Activated naive CD8-positive, alpha-beta T cell treated with anti-CD3 and anti-CD28 coated beads for 36 hours (primary cell): Measurements from ENCODE around the gene ATG13. TPM values are rescaled to one million over a fixed set of nuclear protein-coding genes. Genes with fewer than 3 reads are reported as not detected.

ENCODE experiments used
- DNase-seq: peaks from one replicate; pipeline ENCODE4 v3.0.0; 2021
- H3K27ac Mint-ChIP-seq: one replicate; pipeline ENCODE4 v1.8.0; 2022; ENCODE audit warnings: mild to moderate bottlenecking, moderate library complexity, mixed read lengths
- H3K27me3 Mint-ChIP-seq: one replicate; pipeline ENCODE4 v1.8.0; 2022; ENCODE audit warnings: mild to moderate bottlenecking, mixed read lengths
- H3K36me3 Mint-ChIP-seq: one replicate; pipeline ENCODE4 v1.8.0; 2021; ENCODE audit warnings: mild to moderate bottlenecking, mixed read lengths
- H3K4me1 Mint-ChIP-seq: one replicate; pipeline ENCODE4 v1.8.0; 2021; ENCODE audit warnings: mixed read lengths
- H3K4me3 Mint-ChIP-seq: one replicate; pipeline ENCODE4 v1.8.0; 2022; ENCODE audit warnings: mild to moderate bottlenecking, moderate library complexity, mixed read lengths
- H3K9me3 Mint-ChIP-seq: one replicate; pipeline ENCODE4 v1.8.0; 2022; ENCODE audit warnings: mixed read lengths
- total RNA-seq, 2 experiments: library from RNA; stranded (reverse); gene quantifications; one replicate each; pipeline ENCODE4 v1.2.3, GENCODE V29; 2021

ATG13 gene
- total RNA-seq, 2 experiments from 2014 or later, result 49.2 to 51.4 TPM

DNA sequence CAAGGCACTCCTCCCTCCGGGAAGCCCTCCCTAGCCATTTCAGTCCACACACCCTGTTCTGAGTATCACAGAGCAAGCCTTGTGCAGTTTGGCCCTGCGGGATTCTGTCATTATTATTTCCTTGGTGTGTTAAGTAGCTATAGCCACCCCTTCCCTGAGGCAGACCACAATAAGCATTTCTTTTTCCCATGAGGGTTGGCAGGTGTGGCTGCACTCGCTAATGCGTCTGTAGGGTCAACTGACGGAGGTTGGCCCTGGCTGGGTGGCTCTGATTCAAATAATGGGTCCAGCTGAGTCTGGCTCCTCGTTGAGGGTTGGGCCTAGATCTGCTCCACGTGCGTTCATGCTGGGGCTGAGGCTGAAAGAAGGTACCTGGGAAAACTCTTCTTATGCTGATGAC, 106.7 kb downstream of the ATG13 start:
- DNase-seq, result no peak
- Mint-ChIP-seq H3K9me3 (no peaks in the 10 kb centered on the region), H3K27me3 (no peaks in the 10 kb centered on the region), H3K36me3 (no peaks in the 10 kb centered on the region), H3K4me3 (no peak overlapping the region), H3K4me1 (no peaks in the 10 kb centered on the region), H3K27ac (no peak overlapping the region)

Other genes starting within 250 kb of the ATG13 start
- gene MDK, start 235.9 kb upstream of the ATG13 start, total RNA-seq, result 1 to 10 TPM; 3.4 to 3.6 TPM
- under 1 TPM in 1 of 2 experiments, not detected in 1; 0.14 TPM for gene CHRM4, start 225.8 kb upstream of the ATG13 start, total RNA-seq
- 10 to 100 TPM; 24.6 to 27.2 TPM for gene AMBRA1, start 23.5 kb upstream of the ATG13 start, total RNA-seq
- gene HARBI1, start 326 bp upstream of the ATG13 start, total RNA-seq, result 1 to 10 TPM; 2.6 to 4.5 TPM
- 10 to 100 TPM; 45.1 to 46.8 TPM for gene ARHGAP1, start 83.1 kb downstream of the ATG13 start, total RNA-seq
- 10 to 100 TPM; 12.9 to 15.1 TPM for gene ZNF408, start 83.5 kb downstream of the ATG13 start, total RNA-seq
- not detected for gene F2, start 101.7 kb downstream of the ATG13 start, total RNA-seq
- 100 to 1,000 TPM; 139 to 144 TPM for gene CKAP5, start 228.7 kb downstream of the ATG13 start, total RNA-seq